ENCODE measurements around the gene IL26. TPM values are rescaled to one million over a fixed set of nuclear protein-coding genes. Genes with fewer than 3 reads are reported as not detected.

IL26 gene
- total RNA-seq, 1 donor from 2014 or later = 7.7 TPM

- DNase-seq = no peak
- H3K9me3 Mint-ChIP-seq = peaks cover 12% of the 10 kb centered on the region
- H3K27ac Mint-ChIP-seq = no peak overlapping the region
- H3K36me3 Mint-ChIP-seq (ENCODE audit: low read depth) = peaks cover 22% of the 10 kb centered on the region
- H3K27me3 Mint-ChIP-seq = no peaks in the 10 kb centered on the region
- intact Hi-C loops (cut with micrococcal nuclease) = no loop called here
- H3K4me1 Mint-ChIP-seq = peaks cover 35% of the 10 kb centered on the region
- H3K4me3 Mint-ChIP-seq = no peak overlapping the region
Measured at GRCh38 chr12:68154779-68155178, 70.8 kb downstream of the IL26 start.

Other genes with a start within 250 kb of the IL26 start
- not detected in 2 replicates for gene IFNG-AS1, start 236.4 kb downstream of the IL26 start, total RNA-seq
- 279 and 285 TPM in 2 replicates for gene IFNG, start 66.1 kb downstream of the IL26 start, total RNA-seq
- 2.4 and 3.1 TPM in 2 replicates for gene IL22, start 27.8 kb upstream of the IL26 start, total RNA-seq
- gene MDM1, start 106.6 kb upstream of the IL26 start, total RNA-seq = 23.2 and 24.9 TPM in 2 replicates

All from activated CD4-positive, alpha-beta T cell treated with anti-CD3 and anti-CD28 coated beads, Interleukin-2, amount 10 ng/mL, durations not matched to agents 24 days and 14 days (primary cell).